T-helper 1 cell treated with Interleukin-12 subunit alpha and Interleukin-12 subunit beta and Interleukin-4 antibody, amounts not matched to agents 30 μg/mL and 1 μg/mL, for 36 hours (primary cell): Measurements from ENCODE around the gene ZNF750.

Experiments used
- H3K27ac Mint-ChIP-seq: one replicate; pipeline ENCODE4 v1.8.0; 2021; ENCODE audit warnings: mild to moderate bottlenecking, mixed read lengths
- H3K27me3 Mint-ChIP-seq: one replicate; pipeline ENCODE4 v1.8.0; 2021; ENCODE audit warnings: low read depth, mixed read lengths
- H3K36me3 Mint-ChIP-seq: one replicate; pipeline ENCODE4 v1.8.0; 2021; ENCODE audit warnings: low read depth, mixed read lengths
- H3K4me1 Mint-ChIP-seq: one replicate; pipeline ENCODE4 v1.8.0; 2021; ENCODE audit warnings: low read depth, mixed read lengths
- H3K4me3 Mint-ChIP-seq: one replicate; pipeline ENCODE4 v1.8.0; 2021; ENCODE audit warnings: mild to moderate bottlenecking, moderate library complexity, mixed read lengths
- H3K9me3 Mint-ChIP-seq: one replicate; pipeline ENCODE4 v1.8.0; 2021; ENCODE audit warnings: mixed read lengths

Gene ZNF750

DNA sequence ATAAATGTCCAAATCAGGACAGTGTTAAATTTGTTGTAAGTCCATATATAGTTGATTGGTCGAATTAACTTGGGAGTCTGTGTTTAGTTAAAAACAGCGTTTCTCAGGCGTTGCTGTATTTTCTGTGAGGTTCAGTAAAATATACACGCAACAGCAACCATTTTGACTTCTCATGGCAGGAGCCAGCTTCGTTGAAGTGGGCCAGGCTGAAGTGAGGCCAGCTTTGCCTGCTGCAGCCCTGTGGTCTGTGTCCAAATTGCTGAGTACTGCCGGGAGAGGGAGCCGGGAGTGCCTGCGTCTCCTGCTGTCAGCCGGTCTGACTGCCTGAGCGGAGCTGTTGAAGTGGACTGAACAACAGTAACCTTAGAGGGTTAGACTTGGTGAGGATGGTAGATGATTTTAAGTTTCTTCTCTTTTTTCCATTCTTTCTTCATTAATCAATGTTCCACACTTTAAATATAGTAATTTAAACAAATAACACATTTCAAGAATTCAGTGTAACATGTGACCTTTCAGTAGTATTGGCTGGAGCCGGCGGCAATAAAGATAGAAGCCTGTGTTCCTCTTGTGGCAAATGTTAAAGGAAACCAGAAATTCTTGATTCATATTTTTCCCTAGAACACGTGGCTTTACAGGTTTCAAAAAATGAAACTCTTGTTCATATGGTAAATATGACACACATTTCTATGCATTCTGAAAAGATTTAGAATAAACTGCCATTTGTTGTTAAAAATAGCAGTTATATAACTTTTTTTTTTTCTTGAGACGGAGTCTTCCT, 37.0 kb upstream of the ZNF750 start:
- Mint-ChIP-seq H3K4me3 (no peak overlapping the region), H3K27me3 (no peaks in the 10 kb centered on the region), H3K9me3 (no peaks in the 10 kb centered on the region), H3K4me1 (peaks cover 47% of the 10 kb centered on the region), H3K27ac (no peak overlapping the region), H3K36me3 (peaks cover 30% of the 10 kb centered on the region)

DNA sequence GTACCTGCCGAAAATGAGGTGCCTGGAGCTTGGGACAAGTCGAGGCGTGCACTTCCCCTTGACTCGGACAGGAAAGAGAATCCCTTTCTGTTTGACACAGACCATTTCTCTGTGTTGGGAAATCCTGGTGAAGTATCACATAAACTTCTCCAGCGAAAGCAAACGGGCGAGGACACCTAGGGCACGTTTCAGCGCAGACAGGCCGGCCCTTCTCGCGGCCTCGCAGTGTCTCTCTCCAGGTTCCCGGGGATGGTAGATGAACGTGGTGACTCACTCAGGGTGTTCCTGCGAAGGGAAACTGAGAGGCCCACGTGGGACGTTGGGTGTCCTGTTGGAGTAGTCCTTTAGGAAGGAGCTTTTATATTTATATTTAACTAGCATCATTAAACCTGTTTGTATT, 36.3 kb upstream of the ZNF750 start:
- peaks cover 34% of the 10 kb centered on the region for H3K36me3 Mint-ChIP-seq
- H3K27ac Mint-ChIP-seq, result no peak overlapping the region

DNA sequence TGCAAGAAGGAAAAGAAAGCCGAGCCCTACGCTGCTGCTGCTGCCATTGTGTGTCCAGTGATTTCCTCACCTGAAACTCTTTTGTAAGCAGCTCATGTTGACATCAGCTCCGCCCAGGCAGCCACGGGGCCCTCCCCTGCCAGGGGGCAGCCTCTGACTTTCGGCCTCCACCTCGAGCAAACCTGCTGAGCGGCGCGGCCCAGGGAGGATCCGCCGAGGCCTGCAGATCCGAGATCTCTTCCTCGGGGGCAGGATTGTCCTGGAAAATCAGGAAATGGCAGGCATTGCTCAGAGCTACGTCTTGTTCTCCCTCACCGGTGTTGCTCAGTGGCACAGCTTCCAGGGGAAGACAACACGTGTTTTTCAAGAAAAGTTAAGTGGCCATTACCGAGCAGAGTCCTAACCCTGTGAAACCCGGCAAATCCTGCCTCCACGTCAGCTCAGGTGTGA, 35.6 kb upstream of the ZNF750 start:
- Mint-ChIP-seq H3K4me1 (peaks cover 51% of the 10 kb centered on the region), H3K9me3 (no peaks in the 10 kb centered on the region), H3K4me3 (no peak overlapping the region), H3K27ac (no peak overlapping the region), H3K36me3 (peaks cover 36% of the 10 kb centered on the region), H3K27me3 (no peaks in the 10 kb centered on the region)

More for the DNA sequence above, 36.3 kb upstream of the ZNF750 start:
- H3K4me3 Mint-ChIP-seq, result no peak overlapping the region
- H3K4me1 Mint-ChIP-seq, result peaks cover 48% of the 10 kb centered on the region
- no peaks in the 10 kb centered on the region for H3K9me3 Mint-ChIP-seq
- no peaks in the 10 kb centered on the region for H3K27me3 Mint-ChIP-seq

DNA sequence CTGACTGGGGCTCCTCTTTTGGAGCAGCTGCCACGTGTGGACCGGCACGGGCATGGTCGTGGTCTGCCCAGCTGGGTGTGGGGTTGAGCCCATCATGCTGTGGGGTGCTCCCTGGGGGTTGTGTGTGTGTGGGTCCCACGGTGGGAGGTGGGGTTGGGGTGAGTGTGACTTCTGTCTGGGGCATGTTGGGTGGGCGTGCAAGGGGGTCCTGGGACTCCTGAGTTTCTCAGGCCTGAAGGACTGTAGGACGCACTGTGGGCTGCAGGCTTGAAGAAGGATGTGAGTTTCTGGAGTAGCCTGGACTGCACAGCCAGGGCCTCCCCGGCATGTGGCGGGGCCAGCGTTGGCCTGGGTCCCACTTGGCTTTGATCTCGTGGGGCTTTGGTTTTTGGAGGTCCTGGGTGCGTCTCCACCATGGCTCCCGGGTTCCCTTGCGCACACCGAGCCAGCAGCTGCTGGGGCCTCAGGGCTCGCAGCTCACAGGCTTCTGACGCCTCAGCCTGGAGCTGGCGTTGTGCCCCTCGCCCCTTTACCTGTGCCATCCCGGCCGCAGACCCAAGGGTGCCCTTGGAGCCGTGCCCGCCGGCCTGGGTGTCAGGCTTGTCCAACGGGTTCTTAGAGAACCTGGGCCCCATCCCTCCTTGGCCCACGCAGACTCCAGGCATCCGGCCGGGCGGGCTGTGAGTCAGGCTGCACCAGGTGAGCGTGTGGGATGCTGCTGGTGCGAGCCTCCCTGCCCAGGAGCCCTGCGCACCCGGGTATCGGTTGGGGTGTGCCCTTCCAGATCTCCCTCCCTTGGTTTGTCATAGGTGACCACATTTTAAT, 34.4 kb upstream of the ZNF750 start:
- Mint-ChIP-seq H3K27ac (no peak overlapping the region), H3K27me3 (no peaks in the 10 kb centered on the region), H3K36me3 (peaks cover 31% of the 10 kb centered on the region), H3K4me1 (peaks cover 50% of the 10 kb centered on the region), H3K9me3 (no peaks in the 10 kb centered on the region), H3K4me3 (no peak overlapping the region)

DNA sequence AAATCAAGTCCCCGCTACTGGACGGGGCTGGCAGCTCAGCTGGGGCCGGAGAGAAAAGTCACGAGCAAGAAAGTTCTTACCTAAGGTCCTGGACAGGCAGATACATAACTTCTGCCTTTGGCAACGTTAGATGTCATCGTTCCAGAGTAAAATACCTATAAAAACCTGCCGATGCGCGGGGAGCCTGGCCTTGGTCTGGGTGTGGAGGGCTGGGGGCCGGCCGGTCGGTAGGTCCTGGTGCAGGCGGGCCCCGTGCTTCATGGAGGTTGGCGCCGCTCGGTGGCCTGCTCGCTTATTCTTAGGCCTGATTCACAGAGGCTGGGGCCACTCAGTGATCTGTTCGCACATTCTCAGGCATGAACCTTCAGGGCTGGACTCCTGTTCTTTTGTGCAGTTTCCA, 33.7 kb upstream of the ZNF750 start:
- Mint-ChIP-seq H3K9me3 (no peaks in the 10 kb centered on the region), H3K4me1 (peaks cover 44% of the 10 kb centered on the region), H3K27ac (no peak overlapping the region), H3K4me3 (no peak overlapping the region), H3K36me3 (peaks cover 26% of the 10 kb centered on the region), H3K27me3 (no peaks in the 10 kb centered on the region)

DNA sequence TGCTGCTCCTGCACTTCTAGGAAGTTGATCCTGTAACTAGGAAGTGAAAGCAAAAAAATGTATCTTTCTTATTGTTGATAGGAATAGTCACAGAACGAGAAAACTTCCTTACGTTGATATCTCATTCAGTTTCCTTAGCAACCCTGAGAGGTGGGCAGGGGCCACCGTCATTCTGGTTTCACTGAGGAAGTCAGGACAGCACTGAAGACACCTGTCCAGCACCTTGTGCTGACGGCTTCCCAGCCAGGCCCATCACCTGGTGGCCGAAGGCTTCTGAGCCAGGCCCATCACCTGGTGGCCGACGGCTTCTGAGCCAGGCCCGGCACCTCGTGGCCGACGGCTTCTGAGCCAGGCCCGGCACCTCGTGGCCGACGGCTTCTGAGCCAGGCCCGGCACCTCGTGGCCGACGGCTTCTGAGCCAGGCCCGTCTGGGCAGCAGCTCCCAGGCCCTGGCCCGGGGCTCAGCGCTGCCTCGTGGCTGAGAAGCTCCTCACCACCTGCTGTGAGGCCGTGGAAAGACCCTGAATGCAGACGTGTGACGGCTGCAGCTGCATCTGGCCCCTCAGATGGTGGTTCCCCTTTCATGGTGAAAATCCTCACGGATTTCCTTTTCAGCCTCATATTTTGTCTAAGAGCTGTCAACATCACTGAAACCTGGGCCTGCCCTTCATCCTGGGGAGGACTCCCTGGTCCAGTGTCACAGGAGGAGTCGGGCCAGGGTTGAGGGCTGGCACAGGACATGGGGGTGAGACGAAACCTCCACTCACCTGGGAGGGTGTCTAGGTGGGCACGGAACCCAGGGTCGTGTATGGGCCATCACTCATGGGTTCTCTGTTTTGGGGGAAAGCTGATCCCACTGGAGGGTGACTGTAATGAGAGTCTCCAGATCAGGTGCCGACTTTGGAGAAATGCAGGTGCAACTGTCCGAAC, 33.0 kb upstream of the ZNF750 start:
- H3K4me1 Mint-ChIP-seq, result peaks cover 41% of the 10 kb centered on the region
- no peaks in the 10 kb centered on the region for H3K9me3 Mint-ChIP-seq
- H3K27ac Mint-ChIP-seq, result no peak overlapping the region
- H3K27me3 Mint-ChIP-seq, result no peaks in the 10 kb centered on the region
- peaks cover 22% of the 10 kb centered on the region for H3K36me3 Mint-ChIP-seq
- H3K4me3 Mint-ChIP-seq, result no peak overlapping the region

DNA sequence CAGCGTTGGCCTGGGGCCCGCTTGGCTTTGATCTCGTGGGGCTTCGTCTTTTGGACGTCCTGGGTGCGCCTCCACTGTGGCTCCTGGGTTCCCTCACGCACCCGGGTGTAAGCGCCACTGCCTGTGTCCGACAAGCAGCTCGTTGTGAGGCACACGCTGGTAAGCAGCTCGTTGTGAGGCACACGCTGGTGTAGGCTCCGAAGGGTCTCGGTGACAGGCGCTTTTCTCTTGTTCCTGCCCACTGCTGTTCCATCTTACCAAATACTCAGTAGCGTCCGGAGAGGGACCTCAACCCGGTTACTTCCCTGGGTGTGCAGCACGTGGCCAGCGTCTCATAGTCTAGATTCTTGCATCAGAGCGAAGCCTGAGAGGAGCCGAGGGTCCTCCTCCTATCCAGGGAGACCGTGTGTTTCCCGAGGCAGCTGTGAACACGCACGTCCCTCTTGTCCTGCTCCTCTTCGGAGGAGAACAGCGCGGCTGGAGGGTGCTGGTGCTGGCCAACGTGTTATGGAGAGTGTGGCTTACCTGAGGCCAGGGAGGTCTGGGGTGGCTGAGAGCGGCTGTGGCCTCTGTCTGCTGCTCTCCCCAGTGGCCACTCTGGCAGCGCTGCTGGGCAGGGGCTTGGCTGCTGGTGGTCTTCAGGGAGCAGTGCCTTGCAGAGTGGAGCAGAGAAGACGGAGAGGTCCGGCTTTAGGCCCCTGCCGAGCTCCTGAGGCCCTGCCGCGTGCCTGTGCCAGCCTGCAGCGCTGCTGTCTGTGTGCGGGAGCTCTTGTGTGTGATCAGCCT, 32.1 kb upstream of the ZNF750 start:
- H3K27ac Mint-ChIP-seq, result no peak overlapping the region
- no peaks in the 10 kb centered on the region for H3K9me3 Mint-ChIP-seq
- H3K36me3 Mint-ChIP-seq, result peaks cover 30% of the 10 kb centered on the region
- no peak overlapping the region for H3K4me3 Mint-ChIP-seq
- H3K4me1 Mint-ChIP-seq, result peaks cover 40% of the 10 kb centered on the region
- no peaks in the 10 kb centered on the region for H3K27me3 Mint-ChIP-seq

DNA sequence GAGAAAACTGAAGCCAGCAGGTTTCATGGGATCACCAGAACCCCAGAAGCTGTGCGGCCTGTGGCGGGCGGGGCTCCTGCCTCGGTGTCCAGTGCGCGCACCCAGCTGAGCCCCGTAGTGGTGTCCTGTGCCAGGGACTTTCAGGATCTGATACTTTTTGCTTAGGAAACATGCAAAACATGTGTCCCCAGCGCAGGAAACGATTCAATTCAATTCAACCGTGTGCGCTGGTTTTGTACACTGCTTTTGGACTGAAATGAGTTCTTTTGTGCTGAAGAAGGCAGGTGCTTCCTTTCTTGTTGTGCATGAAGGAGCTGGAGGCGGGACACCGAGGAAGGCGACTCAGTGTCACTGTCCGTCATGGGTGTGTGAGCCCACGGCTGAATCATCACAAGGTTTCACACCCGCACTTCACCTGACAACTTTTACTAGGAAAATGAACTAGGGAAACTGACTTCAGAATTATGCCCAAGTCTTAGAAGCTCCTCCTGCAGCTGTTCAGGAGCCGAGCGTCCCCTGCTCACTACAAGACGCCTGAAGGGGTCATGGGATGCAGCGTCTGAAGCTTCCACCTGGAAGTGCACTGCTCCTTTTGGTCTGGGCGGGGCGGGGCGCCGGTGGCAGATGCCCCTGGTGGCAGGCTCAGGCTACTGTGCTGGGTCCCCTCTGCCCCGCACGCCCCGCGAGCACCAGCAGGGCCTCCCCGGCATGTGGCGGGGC, 31.4 kb upstream of the ZNF750 start:
- Mint-ChIP-seq H3K9me3 (no peaks in the 10 kb centered on the region), H3K4me3 (no peak overlapping the region), H3K4me1 (peaks cover 37% of the 10 kb centered on the region), H3K27ac (peak overlapping the region; percentile 52), H3K27me3 (no peaks in the 10 kb centered on the region), H3K36me3 (peaks cover 31% of the 10 kb centered on the region)

DNA sequence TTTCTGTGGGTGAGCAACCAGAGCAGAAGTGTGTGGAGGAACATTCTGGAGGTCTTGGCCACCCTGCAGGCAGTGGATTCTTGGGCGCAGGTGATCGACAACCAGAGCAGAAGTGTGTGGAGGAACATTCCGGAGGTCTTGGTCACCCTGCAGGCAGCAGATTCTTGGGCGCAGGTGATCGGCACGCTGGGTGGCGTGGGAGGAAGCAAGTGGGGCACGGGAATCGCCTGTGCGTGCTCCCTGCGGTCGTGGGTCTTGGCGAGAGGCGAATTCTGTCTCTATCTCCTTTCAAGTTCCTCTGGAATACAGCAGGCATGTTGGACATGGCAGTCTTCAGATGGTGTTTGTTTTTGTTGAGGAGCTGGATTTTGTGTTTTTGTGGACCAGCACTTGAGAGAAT, 30.7 kb upstream of the ZNF750 start:
- H3K9me3 Mint-ChIP-seq, result no peaks in the 10 kb centered on the region
- H3K27me3 Mint-ChIP-seq, result no peaks in the 10 kb centered on the region
- H3K4me1 Mint-ChIP-seq, result peaks cover 41% of the 10 kb centered on the region
- no peak overlapping the region for H3K4me3 Mint-ChIP-seq
- peaks cover 33% of the 10 kb centered on the region for H3K36me3 Mint-ChIP-seq
- peak overlapping the region; percentile 14 for H3K27ac Mint-ChIP-seq

DNA sequence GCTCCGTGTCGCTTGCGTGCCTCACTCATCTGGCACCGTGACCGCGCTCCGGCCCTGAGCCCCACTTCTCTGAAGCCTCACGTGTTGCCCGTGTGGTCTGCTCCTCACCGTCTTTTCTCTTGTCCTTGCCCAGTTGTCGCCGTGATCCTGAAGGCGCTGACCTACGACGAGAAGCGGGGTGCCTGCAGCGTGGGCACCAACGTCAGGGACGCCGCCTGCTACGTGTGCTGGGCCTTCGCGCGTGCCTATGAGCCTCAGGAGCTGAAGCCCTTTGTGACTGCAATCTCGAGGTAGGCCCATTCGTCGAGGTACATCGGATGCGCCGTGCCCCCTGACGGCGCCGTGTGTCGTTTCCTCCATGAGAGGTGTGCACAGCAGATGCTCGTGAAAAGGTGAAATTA, 30.3 kb upstream of the ZNF750 start:
- Mint-ChIP-seq H3K36me3 (peaks cover 33% of the 10 kb centered on the region), H3K27me3 (no peaks in the 10 kb centered on the region), H3K27ac (peak overlapping the region; percentile 14), H3K4me3 (no peak overlapping the region), H3K4me1 (peaks cover 44% of the 10 kb centered on the region), H3K9me3 (no peaks in the 10 kb centered on the region)

DNA sequence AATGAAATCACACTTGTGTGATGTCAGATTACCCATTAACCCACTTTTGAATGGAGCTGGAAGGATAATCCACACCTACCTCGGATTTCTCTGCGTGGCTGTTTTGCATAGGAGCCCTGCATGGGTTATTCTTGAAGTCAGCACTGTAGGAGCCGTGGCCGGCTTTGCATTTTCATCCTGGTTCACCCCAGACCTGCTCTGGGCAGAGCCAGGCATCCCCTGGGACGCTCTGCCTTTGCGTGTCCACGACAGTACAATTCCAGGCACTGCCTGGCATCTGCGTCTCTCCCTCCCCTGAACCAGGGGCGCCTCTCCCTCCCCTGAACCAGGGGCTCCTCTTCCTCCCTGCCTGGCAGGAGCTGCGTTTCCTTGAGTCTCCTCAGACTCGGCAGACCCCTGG, 29.7 kb upstream of the ZNF750 start:
- Mint-ChIP-seq H3K4me1 (peaks cover 46% of the 10 kb centered on the region), H3K9me3 (no peaks in the 10 kb centered on the region), H3K27ac (no peak overlapping the region)

DNA sequence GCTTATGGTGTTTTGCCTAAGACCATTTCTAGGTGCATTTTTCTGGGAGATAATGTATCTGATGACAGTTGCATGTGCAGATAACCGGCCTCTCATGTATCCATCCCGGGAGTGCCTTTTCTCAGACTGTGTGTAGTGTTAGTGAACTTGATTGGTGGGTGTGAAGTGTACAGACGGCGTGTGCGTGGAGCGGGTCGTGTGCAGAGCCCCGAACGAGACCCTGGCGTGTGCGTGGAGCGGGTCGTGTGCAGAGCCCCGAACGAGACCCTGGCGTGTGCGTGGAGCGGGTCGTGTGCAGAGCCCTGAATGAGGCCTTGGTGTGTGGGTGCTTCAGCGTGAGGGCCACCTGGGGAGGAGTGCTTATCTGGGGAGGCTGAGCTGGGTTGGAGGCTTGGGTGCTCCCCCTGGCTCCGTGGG, 28.9 kb upstream of the ZNF750 start:
- peaks cover 38% of the 10 kb centered on the region for H3K36me3 Mint-ChIP-seq
- no peaks in the 10 kb centered on the region for H3K9me3 Mint-ChIP-seq
- H3K27me3 Mint-ChIP-seq, result no peaks in the 10 kb centered on the region
- H3K27ac Mint-ChIP-seq, result no peak overlapping the region
- H3K4me1 Mint-ChIP-seq, result peaks cover 54% of the 10 kb centered on the region
- H3K4me3 Mint-ChIP-seq, result no peak overlapping the region

More for the DNA sequence above, 29.7 kb upstream of the ZNF750 start:
- no peak overlapping the region for H3K4me3 Mint-ChIP-seq
- H3K27me3 Mint-ChIP-seq, result no peaks in the 10 kb centered on the region
- H3K36me3 Mint-ChIP-seq, result peaks cover 33% of the 10 kb centered on the region

DNA sequence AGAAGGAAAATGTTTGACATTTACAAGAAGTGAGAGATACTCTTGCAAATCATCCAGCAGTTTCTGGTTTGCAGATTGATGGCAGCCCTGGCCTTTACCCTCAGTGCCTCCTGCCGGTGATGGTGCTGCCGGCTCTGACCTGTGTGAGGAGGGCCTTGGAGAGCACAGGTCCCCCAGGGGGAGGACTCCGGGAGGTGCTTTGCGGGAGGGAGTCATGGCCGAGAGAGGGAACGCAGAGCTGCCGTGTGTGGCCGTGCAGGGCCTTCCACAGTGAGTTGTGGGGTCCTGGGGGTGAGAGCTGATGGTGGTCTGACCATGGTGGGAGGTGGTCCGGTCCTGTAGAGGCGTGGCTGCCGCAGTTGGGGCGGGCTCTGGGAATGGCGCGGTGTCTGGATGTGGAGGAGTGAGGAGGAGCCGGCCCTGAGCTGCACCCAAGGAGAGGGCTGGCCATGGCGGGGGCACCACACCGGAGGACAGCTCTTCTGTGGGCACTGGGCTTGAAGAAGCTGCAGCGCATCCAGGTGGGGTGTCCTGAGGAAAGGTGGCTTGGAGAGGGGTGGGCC, 28.0 kb upstream of the ZNF750 start:
- peaks cover 42% of the 10 kb centered on the region for H3K36me3 Mint-ChIP-seq
- H3K27ac Mint-ChIP-seq, result no peak overlapping the region
- H3K27me3 Mint-ChIP-seq, result no peaks in the 10 kb centered on the region
- H3K9me3 Mint-ChIP-seq, result no peaks in the 10 kb centered on the region
- H3K4me3 Mint-ChIP-seq, result no peak overlapping the region
- H3K4me1 Mint-ChIP-seq, result peaks cover 61% of the 10 kb centered on the region
